A673 (cell line): ENCODE data around the gene NDP. TPM values are rescaled to one million over a fixed set of nuclear protein-coding genes. Genes with fewer than 3 reads are reported as not detected.

Experiments used
- Bru-seq: library from RNA; stranded (reverse); fragments of 400-500 nt; gene quantifications from one replicate; lab custom pipeline; 2021; lab: Mats Ljungman, UMichigan
- BruChase-seq, 2 experiments: library from RNA; stranded (reverse); fragments of 400-500 nt; gene quantifications; one replicate each; lab custom pipeline; 2021; lab: Mats Ljungman, UMichigan
- BruUV-seq: library from RNA; stranded (reverse); fragments of 400-500 nt; replicated peaks from 2 replicates; lab custom pipeline; 2021; lab: Mats Ljungman, UMichigan
- CTCF ChIA-PET: fragments of 300-600 bp; sonication (Branson Sonifier 250); formaldehyde crosslinking; loops from one replicate; lab custom pipeline; 2022; ENCODE audit warnings: antibody characterized with exemption; lab: Charles Lee
- POLR2A ChIA-PET: fragments of 300-600 bp; sonication (Branson Sonifier 250); formaldehyde crosslinking; loops from one replicate; lab custom pipeline; 2022; ENCODE audit warnings: antibody characterized with exemption; ENCODE audit not compliant: low non-redundant PET; lab: Charles Lee
- DNase-seq: peaks from one replicate; pipeline ENCODE4 v3.0.0-alpha.2; 2015; ENCODE audit warnings: low spot score
- H3K27ac ChIP-seq: fragments of 200-600 bp; sonication (generic); 2 replicates; pipeline ENCODE4 v1.5.1; 2016; ENCODE audit warnings: mixed run types, low read depth, mild to moderate bottlenecking, mixed read lengths, antibody characterized with exemption, low read length; ENCODE audit not compliant: poor library complexity, severe bottlenecking
- H3K27me3 ChIP-seq: fragments of 200-600 bp; sonication (generic); replicated peaks from 2 replicates; pipeline ENCODE4 v1.6.1; 2017; ENCODE audit warnings: mixed run types, low read depth, mild to moderate bottlenecking, mixed read lengths, antibody characterized with exemption, low read length; ENCODE audit not compliant: insufficient read depth, poor library complexity
- H3K36me3 ChIP-seq: fragments of 200-600 bp; sonication (generic); 2 replicates; pipeline ENCODE4 v1.6.1; 2016; ENCODE audit warnings: mixed run types, mild to moderate bottlenecking, mixed read lengths, antibody characterized with exemption, low read length; ENCODE audit not compliant: insufficient read depth, poor library complexity, severe bottlenecking
- H3K4me1 ChIP-seq: fragments of 200-600 bp; sonication (generic); 2 replicates; pipeline ENCODE4 v1.6.1; 2017; ENCODE audit warnings: mixed run types, mild to moderate bottlenecking, mixed read lengths, antibody characterized with exemption, low read length; ENCODE audit not compliant: insufficient read depth, poor library complexity, severe bottlenecking
- H3K4me3 ChIP-seq: fragments of 200-600 bp; sonication (generic); 2 replicates; pipeline ENCODE4 v1.5.1; 2016; ENCODE audit warnings: low read depth, mixed run types, mild to moderate bottlenecking, mixed read lengths, low read length; ENCODE audit not compliant: poor library complexity, severe bottlenecking
- H3K9me3 ChIP-seq: fragments of 200-600 bp; sonication (generic); 2 replicates; pipeline ENCODE4 v1.6.1; 2016; ENCODE audit warnings: mixed run types, low read depth, mild to moderate bottlenecking, mixed read lengths, antibody characterized with exemption, low read length; ENCODE audit not compliant: poor library complexity, severe bottlenecking
- EZH2 ChIP-seq: fragments of 200-600 bp; sonication (generic); IDR thresholded peaks from 2 replicates; pipeline ENCODE4 v1.6.1; 2017; ENCODE audit warnings: borderline replicate concordance, low read depth, mild to moderate bottlenecking, mixed read lengths, antibody characterized with exemption, low read length; ENCODE audit not compliant: poor library complexity, severe bottlenecking
- intact Hi-C: fragments of 100-400 bp; cut with micrococcal nuclease; formaldehyde crosslinking; loops from one replicate; pipeline ENCODE4 v1.10.0; 2022; ENCODE audit not compliant: unreplicated experiment
- long read RNA-seq: library from polyadenylated mRNA; stranded (forward); transcript quantifications from one replicate; pipeline ENCODE4 v2.0.0, GENCODE V29; 2022
- total RNA-seq: library from RNA; stranded (reverse); gene quantifications from 2 replicates; pipeline ENCODE4 v1.2.3, GENCODE V29; 2021
- TF ChIP-seq, protein P1 (sequence below): fragments of 300-800, 200-600 bp; sonication (generic); conservative IDR thresholded peaks from 2 replicates; pipeline ENCODE4 v1.5.1; 2017; ENCODE audit warnings: low read depth, mild to moderate bottlenecking, antibody characterized with exemption, low read length, moderate library complexity, mixed read lengths

NDP gene, protein sequence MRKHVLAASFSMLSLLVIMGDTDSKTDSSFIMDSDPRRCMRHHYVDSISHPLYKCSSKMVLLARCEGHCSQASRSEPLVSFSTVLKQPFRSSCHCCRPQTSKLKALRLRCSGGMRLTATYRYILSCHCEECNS
- total RNA-seq (not detected in 2 replicates), Bru-seq, nascent RNA (percentile 13 among the genes with signal in this experiment), BruChase-seq, experiment 1, labeled RNA remaining after a 2-hour chase (percentile 11 among the genes with signal in this experiment), BruChase-seq, experiment 2, labeled RNA remaining after a 6-hour chase (percentile 12 among the genes with signal in this experiment)
- long read RNA-seq: 0 reads

DNA sequence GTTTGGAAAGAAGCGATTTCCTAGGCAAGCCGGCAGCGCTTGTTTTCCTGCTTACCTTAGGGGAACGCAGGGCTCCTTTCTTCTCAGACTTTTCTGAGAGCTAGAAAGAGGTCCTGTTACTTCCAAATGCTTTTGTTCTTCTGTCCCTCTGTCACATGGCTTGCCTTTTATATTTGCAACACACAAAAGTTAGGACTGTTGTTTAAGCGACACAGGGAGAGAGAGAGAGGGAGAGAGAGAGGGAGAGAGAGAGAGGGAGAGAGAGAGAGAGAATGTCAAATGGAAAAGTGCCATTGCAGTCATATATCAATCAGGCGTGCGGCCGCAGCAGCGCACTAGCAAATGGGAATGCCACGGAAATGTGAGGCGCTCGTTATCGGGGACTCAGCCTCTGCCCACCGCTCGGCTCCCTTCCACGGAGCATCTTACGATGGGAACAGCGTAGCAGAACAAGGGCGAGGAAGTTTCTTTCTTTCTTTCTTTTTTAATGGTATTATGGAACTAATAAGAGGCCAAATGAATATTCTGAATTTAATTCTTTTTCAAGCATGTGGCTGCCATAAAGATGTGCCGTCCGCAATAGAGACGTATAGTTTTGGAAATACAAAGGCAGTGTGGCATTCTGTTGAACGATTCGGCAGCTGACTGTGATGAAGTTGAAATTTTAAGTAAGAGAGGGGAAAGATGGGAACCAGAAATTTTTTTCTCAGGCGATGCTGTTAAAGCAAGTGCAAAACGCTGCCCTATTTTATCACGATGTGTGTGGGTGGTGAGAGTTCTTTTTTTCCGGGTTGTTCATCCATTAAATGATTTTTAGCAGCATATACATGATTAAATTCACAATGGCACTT, at the start of gene NDP:
Gene NDP (minus strand): TSS at position 142 of the 851 bp plus-strand sequence. CDS start 14,745 bp downstream, outside the sequence.
- intact Hi-C loops: no loop called here
- ChIA-PET CTCF (interaction anchor here (0.6 to 1.0 kb wide), 2 partner anchors 15 to 261 kb away, joined by 3 read pairs; no protein-coding TSS in a partner anchor), POLR2A (no interaction called here)
- H3K27ac ChIP-seq: no peak within 1 kb of the TSS
- no peaks in the 10 kb centered on the region for H3K36me3 ChIP-seq
- no TSS peak for BruUV-seq
- peaks cover 48% of the 10 kb centered on the region for H3K27me3 ChIP-seq
- H3K9me3 ChIP-seq: no peaks in the 10 kb centered on the region
- peak within 1 kb of the TSS; percentile 31 for H3K4me3 ChIP-seq
- peak; percentile 33 for DNase-seq
- H3K4me1 ChIP-seq: no peaks in the 10 kb centered on the region
- TF ChIP-seq, protein P1, sequence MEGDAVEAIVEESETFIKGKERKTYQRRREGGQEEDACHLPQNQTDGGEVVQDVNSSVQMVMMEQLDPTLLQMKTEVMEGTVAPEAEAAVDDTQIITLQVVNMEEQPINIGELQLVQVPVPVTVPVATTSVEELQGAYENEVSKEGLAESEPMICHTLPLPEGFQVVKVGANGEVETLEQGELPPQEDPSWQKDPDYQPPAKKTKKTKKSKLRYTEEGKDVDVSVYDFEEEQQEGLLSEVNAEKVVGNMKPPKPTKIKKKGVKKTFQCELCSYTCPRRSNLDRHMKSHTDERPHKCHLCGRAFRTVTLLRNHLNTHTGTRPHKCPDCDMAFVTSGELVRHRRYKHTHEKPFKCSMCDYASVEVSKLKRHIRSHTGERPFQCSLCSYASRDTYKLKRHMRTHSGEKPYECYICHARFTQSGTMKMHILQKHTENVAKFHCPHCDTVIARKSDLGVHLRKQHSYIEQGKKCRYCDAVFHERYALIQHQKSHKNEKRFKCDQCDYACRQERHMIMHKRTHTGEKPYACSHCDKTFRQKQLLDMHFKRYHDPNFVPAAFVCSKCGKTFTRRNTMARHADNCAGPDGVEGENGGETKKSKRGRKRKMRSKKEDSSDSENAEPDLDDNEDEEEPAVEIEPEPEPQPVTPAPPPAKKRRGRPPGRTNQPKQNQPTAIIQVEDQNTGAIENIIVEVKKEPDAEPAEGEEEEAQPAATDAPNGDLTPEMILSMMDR: no peak
- no peak for TF ChIP-seq EZH2

DNA sequence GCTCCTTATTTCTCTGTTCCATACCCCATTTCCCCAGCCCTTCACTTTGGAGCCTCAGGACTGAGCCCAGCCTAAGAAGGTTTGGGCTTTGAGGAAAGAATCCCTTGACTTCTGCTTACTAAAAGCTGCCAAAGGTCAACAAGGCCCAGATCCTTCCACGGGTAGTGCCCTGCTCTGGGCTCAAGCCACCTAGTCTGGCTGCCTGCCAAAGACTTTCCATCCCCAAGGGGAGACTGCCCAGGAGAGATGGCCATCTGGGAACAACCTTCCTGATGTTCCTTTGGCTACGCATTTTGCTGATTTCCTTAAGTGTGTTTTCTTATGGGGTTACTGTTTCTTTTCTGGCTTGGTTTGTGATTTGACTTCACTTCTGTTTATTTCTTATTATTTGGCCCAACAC, 49.8 kb upstream of the NDP start:
- Histone ChIP-seq H3K27ac (no peak overlapping the region), H3K36me3 (no peaks in the 10 kb centered on the region), H3K4me1 (no peaks in the 10 kb centered on the region), H3K9me3 (no peaks in the 10 kb centered on the region), H3K27me3 (no peaks in the 10 kb centered on the region), H3K4me3 (no peak overlapping the region)
- DNase-seq: no peak
- BruUV-seq: no TSS peak
- intact Hi-C loops: no loop called here
- ChIA-PET POLR2A (no interaction called here), CTCF (no interaction called here)
- no peak for TF ChIP-seq EZH2
- TF ChIP-seq, protein P1: no peak

DNA sequence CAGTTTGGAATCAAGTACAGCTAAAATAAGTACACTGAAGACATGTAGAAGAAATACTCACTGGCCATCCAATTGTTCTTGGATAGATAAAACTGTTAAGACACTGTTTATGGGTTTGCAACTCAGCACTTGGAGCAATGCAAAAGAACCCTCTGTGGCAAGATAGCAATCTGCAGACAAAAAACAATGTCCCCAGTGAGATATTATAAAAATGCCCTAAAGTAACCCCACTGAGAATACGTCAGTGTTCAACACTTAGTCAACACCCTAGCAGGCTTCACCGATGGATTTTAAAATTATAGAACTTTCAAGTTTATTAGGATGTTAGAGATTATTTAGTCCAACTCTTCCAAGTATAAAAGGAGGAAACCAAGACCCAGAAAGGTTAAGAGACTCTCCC, 47.5 kb upstream of the NDP start:
- Histone ChIP-seq H3K9me3 (no peaks in the 10 kb centered on the region), H3K27ac (no peak overlapping the region), H3K4me1 (no peaks in the 10 kb centered on the region), H3K36me3 (no peaks in the 10 kb centered on the region), H3K27me3 (no peaks in the 10 kb centered on the region), H3K4me3 (no peak overlapping the region)
- TF ChIP-seq, protein P1: no peak
- TF ChIP-seq EZH2: no peak
- no peak for DNase-seq
- POLR2A ChIA-PET: no interaction called here
- intact Hi-C loops: no loop called here
- CTCF ChIA-PET: no interaction called here
- no TSS peak for BruUV-seq
